Mucosa of rectum (tissue), 2 donors: ENCODE results near the gene CFAP69.
A peak's percentile ranks its signal among the peaks of the same experiment; 100 is the strongest.

ENCODE experiments used
- H3K27ac ChIP-seq, 2 donors: one replicate each; pipeline ENCODE4 v1.7.0; 2013; ENCODE audit warnings: inconsistent platforms in 2 of 2, low read depth in 2 of 2, low read length in 2 of 2
- H3K27me3 ChIP-seq, 2 donors: one replicate each; pipeline ENCODE4 v1.7.0; 2013; ENCODE audit warnings: low read length in 2 of 2; ENCODE audit not compliant: control insufficient read depth in 2 of 2, insufficient read depth in 2 of 2
- H3K36me3 ChIP-seq, 2 donors: one replicate each; pipeline ENCODE4 v1.7.0; 2013; ENCODE audit warnings: low read length in 2 of 2; ENCODE audit not compliant: control insufficient read depth in 2 of 2, insufficient read depth in 2 of 2
- H3K4me1 ChIP-seq, 2 donors: one replicate each; pipeline ENCODE4 v1.7.0; 2013; ENCODE audit warnings: low read length in 2 of 2, mild to moderate bottlenecking in 1 of 2; ENCODE audit not compliant: control insufficient read depth in 2 of 2, insufficient read depth in 2 of 2
- H3K4me3 ChIP-seq, 2 donors: one replicate each; pipeline ENCODE4 v1.7.0; 2013; ENCODE audit warnings: low read length in 2 of 2
- H3K9ac ChIP-seq, 2 donors: one replicate each; pipeline ENCODE4 v1.7.0; 2013; ENCODE audit warnings: low read length in 2 of 2, low read depth in 1 of 2, mild to moderate bottlenecking in 1 of 2
- H3K9me3 ChIP-seq, 2 donors: one replicate each; pipeline ENCODE4 v1.7.0; 2013; ENCODE audit warnings: low read length in 2 of 2; ENCODE audit not compliant: control insufficient read depth in 2 of 2
- donor health status: healthy.
- donor health status: Normal muscosa, but diverticular disease.

Gene CFAP69

GRCh38 chr7:90267263-90267858 is 22.4 kb downstream of the CFAP69 start:
- H3K27ac ChIP-seq, result no peak overlapping the region
- H3K27me3 ChIP-seq, result no peaks in the 10 kb centered on the region
- no peaks in the 10 kb centered on the region for H3K9me3 ChIP-seq
- no peak overlapping the region for H3K4me3 ChIP-seq
- no peak overlapping the region for H3K9ac ChIP-seq
- H3K36me3 ChIP-seq, result no peaks in the 10 kb centered on the region
- peaks cover 0 to 12% of the 10 kb centered on the region in 2 donors for H3K4me1 ChIP-seq

- no peaks in the 10 kb centered on the region for H3K9me3 ChIP-seq
Measured at GRCh38 chr7:90269163-90269562, 24.2 kb downstream of the CFAP69 start.

GRCh38 chr7:90270431-90271178 is 25.6 kb downstream of the CFAP69 start:
- Histone ChIP-seq H3K27ac (no peak overlapping the region), H3K4me1 (peaks cover 0 to 12% of the 10 kb centered on the region in 2 donors), H3K9me3 (no peaks in the 10 kb centered on the region), H3K9ac (no peak overlapping the region), H3K4me3 (no peak overlapping the region), H3K27me3 (no peaks in the 10 kb centered on the region), H3K36me3 (no peaks in the 10 kb centered on the region)

More at GRCh38 chr7:90269163-90269562, 24.2 kb downstream of the CFAP69 start:
- Histone ChIP-seq H3K4me3 (no peak overlapping the region), H3K36me3 (no peaks in the 10 kb centered on the region), H3K9ac (no peak overlapping the region), H3K27ac (no peak overlapping the region), H3K4me1 (peaks cover 0 to 12% of the 10 kb centered on the region in 2 donors), H3K27me3 (no peaks in the 10 kb centered on the region)

GRCh38 chr7:90271753-90272152 is 26.8 kb downstream of the CFAP69 start:
- peaks cover 3 to 12% of the 10 kb centered on the region in 2 donors for H3K4me1 ChIP-seq
- no peak overlapping the region for H3K9ac ChIP-seq
- H3K4me3 ChIP-seq, result no peak overlapping the region
- no peak overlapping the region for H3K27ac ChIP-seq
- no peaks in the 10 kb centered on the region for H3K27me3 ChIP-seq
- no peaks in the 10 kb centered on the region for H3K9me3 ChIP-seq
- H3K36me3 ChIP-seq, result no peaks in the 10 kb centered on the region

GRCh38 chr7:90272242-90272641 is 27.3 kb downstream of the CFAP69 start:
- no peaks in the 10 kb centered on the region for H3K27me3 ChIP-seq
- no peak overlapping the region for H3K27ac ChIP-seq
- H3K9ac ChIP-seq, result no peak overlapping the region
- H3K4me3 ChIP-seq, result no peak overlapping the region
- peaks cover 3 to 12% of the 10 kb centered on the region in 2 donors for H3K4me1 ChIP-seq
- no peaks in the 10 kb centered on the region for H3K9me3 ChIP-seq
- no peaks in the 10 kb centered on the region for H3K36me3 ChIP-seq

GRCh38 chr7:90274161-90274560 is 29.2 kb downstream of the CFAP69 start:
- H3K9ac ChIP-seq, result no peak overlapping the region
- no peak overlapping the region for H3K27ac ChIP-seq
- no peaks in the 10 kb centered on the region for H3K27me3 ChIP-seq
- H3K36me3 ChIP-seq, result no peaks in the 10 kb centered on the region
- H3K4me3 ChIP-seq, result no peak overlapping the region
- peaks cover 3 to 8% of the 10 kb centered on the region in 2 donors for H3K4me1 ChIP-seq
- no peaks in the 10 kb centered on the region for H3K9me3 ChIP-seq

GRCh38 chr7:90276033-90276728 is 31.2 kb downstream of the CFAP69 start:
- Histone ChIP-seq H3K27ac (peak overlapping the region in 1 of 2 donors; percentile 13), H3K4me1 (peaks cover 3% of the 10 kb centered on the region in 2 donors), H3K27me3 (no peaks in the 10 kb centered on the region), H3K9ac (no peak overlapping the region), H3K36me3 (no peaks in the 10 kb centered on the region), H3K9me3 (no peaks in the 10 kb centered on the region), H3K4me3 (peak overlapping the region in 1 of 2 donors; percentile 20)

GRCh38 chr7:90288154-90288553 is 43.2 kb downstream of the CFAP69 start:
- Histone ChIP-seq H3K27me3 (no peaks in the 10 kb centered on the region), H3K9ac (no peak overlapping the region), H3K27ac (no peak overlapping the region), H3K4me3 (no peak overlapping the region), H3K36me3 (peaks cover 0 to 2% of the 10 kb centered on the region in 2 donors), H3K9me3 (no peaks in the 10 kb centered on the region), H3K4me1 (no peaks in the 10 kb centered on the region)

- no peaks in the 10 kb centered on the region for H3K27me3 ChIP-seq
- H3K9ac ChIP-seq, result no peak overlapping the region
- no peak overlapping the region for H3K4me3 ChIP-seq
- H3K4me1 ChIP-seq, result no peaks in the 10 kb centered on the region
- no peak overlapping the region for H3K27ac ChIP-seq
- H3K9me3 ChIP-seq, result no peaks in the 10 kb centered on the region
- H3K36me3 ChIP-seq, result peaks cover 0 to 2% of the 10 kb centered on the region in 2 donors
Measured at GRCh38 chr7:90290244-90291113, 45.5 kb downstream of the CFAP69 start.
